H9 (cell line): ENCODE results near the gene SUMO2. TPM values are rescaled to one million over a fixed set of nuclear protein-coding genes. Genes with fewer than 3 reads are reported as not detected.

ENCODE experiments used
- DNase-seq: peaks from one replicate; pipeline ENCODE4 v3.0.0-alpha.2; 2017
- H2AFZ ChIP-seq: one replicate; pipeline ENCODE4 v1.6.1; 2013; ENCODE audit warnings: mild to moderate bottlenecking, low read length, control low read depth, moderate library complexity
- H2AK5ac ChIP-seq: 2 replicates; pipeline ENCODE4 v1.6.1; 2013; ENCODE audit warnings: low read length, control low read depth, mixed read lengths; ENCODE audit not compliant: insufficient read length
- H2BK120ac ChIP-seq: one replicate; pipeline ENCODE4 v1.6.1; 2013; ENCODE audit warnings: low read depth, mild to moderate bottlenecking, low read length, control low read depth, inconsistent platforms; ENCODE audit not compliant: poor library complexity, severe bottlenecking
- H2BK12ac ChIP-seq: 2 replicates; pipeline ENCODE4 v1.6.1; 2013; ENCODE audit warnings: low read length, control low read depth, mixed read lengths, low read depth; ENCODE audit not compliant: insufficient read length
- H2BK15ac ChIP-seq: 2 replicates; pipeline ENCODE4 v1.6.1; 2013; ENCODE audit warnings: low read depth, low read length, control low read depth
- H2BK20ac ChIP-seq: one replicate; pipeline ENCODE4 v1.6.1; 2013; ENCODE audit warnings: low read depth, mild to moderate bottlenecking, low read length, control low read depth, inconsistent platforms; ENCODE audit not compliant: poor library complexity, severe bottlenecking
- H2BK5ac ChIP-seq: 2 replicates; pipeline ENCODE4 v1.6.1; 2013; ENCODE audit warnings: low read length, control low read depth, mixed read lengths; ENCODE audit not compliant: insufficient read length
- H3K14ac ChIP-seq: 2 replicates; pipeline ENCODE4 v1.6.1; 2013; ENCODE audit warnings: low read length, control low read depth; ENCODE audit not compliant: insufficient read depth
- H3K18ac ChIP-seq: 2 replicates; pipeline ENCODE4 v1.6.1; 2013; ENCODE audit warnings: low read depth, mild to moderate bottlenecking, mixed read lengths, low read length, control low read depth; ENCODE audit not compliant: insufficient read length
- H3K23ac ChIP-seq: 2 replicates; pipeline ENCODE4 v1.6.1; 2013; ENCODE audit warnings: low read length, control low read depth, mixed read lengths, low read depth; ENCODE audit not compliant: insufficient read length
- H3K23me2 ChIP-seq: 2 replicates; pipeline ENCODE4 v1.6.1; 2013; ENCODE audit warnings: low read depth, mild to moderate bottlenecking, mixed read lengths, low read length, control low read depth; ENCODE audit not compliant: insufficient read length, poor library complexity, severe bottlenecking
- H3K27ac ChIP-seq: 2 replicates; pipeline ENCODE4 v1.5.1; 2013; ENCODE audit warnings: low read length, control low read depth, mixed read lengths, low read depth; ENCODE audit not compliant: insufficient read length
- H3K27me3 ChIP-seq: 2 replicates; pipeline ENCODE4 v1.6.1; 2013; ENCODE audit warnings: low read length, control low read depth, inconsistent platforms; ENCODE audit not compliant: insufficient read depth
- H3K4ac ChIP-seq: 2 replicates; pipeline ENCODE4 v1.6.1; 2013; ENCODE audit warnings: low read depth, mild to moderate bottlenecking, control low read depth, inconsistent platforms, low read length, moderate library complexity
- H3K4me1 ChIP-seq: 2 replicates; pipeline ENCODE4 v1.6.1; 2013; ENCODE audit warnings: low read length, control low read depth, inconsistent platforms; ENCODE audit not compliant: insufficient read depth
- H3K4me2 ChIP-seq: 2 replicates; pipeline ENCODE4 v1.6.1; 2013; ENCODE audit warnings: low read length, control low read depth, mixed read lengths; ENCODE audit not compliant: insufficient read length, insufficient read depth
- H3K56ac ChIP-seq: 2 replicates; pipeline ENCODE4 v1.6.1; 2013; ENCODE audit warnings: low read depth, mild to moderate bottlenecking, mixed read lengths, low read length, control low read depth; ENCODE audit not compliant: insufficient read length
- H3K79me1 ChIP-seq: 2 replicates; pipeline ENCODE4 v1.6.1; 2013; ENCODE audit warnings: low read depth, mild to moderate bottlenecking, moderate library complexity, low read length, control low read depth, inconsistent platforms; ENCODE audit not compliant: insufficient read depth, poor library complexity, severe bottlenecking
- H3K79me2 ChIP-seq: 2 replicates; pipeline ENCODE4 v1.6.1; 2013; ENCODE audit warnings: low read length, control low read depth, inconsistent platforms; ENCODE audit not compliant: insufficient read depth
- H3K9ac ChIP-seq: 2 replicates; pipeline ENCODE4 v1.6.1; 2013; ENCODE audit warnings: low read length, control low read depth, mixed read lengths; ENCODE audit not compliant: insufficient read length; ENCODE audit errors: extremely low read depth
- H3K9me3 ChIP-seq: one replicate; pipeline ENCODE4 v1.6.1; 2013; ENCODE audit warnings: low read depth, low read length, inconsistent platforms; ENCODE audit not compliant: control insufficient read depth
- H3T11ph ChIP-seq: one replicate; pipeline ENCODE4 v1.6.1; 2013; ENCODE audit warnings: mild to moderate bottlenecking, low read length, control low read depth, inconsistent platforms
- H4K20me1 ChIP-seq: one replicate; pipeline ENCODE4 v1.6.1; 2013; ENCODE audit not compliant: control insufficient read depth, insufficient read length, insufficient read depth
- H4K5ac ChIP-seq: 2 replicates; pipeline ENCODE4 v1.6.1; 2013; ENCODE audit warnings: low read depth, mild to moderate bottlenecking, mixed read lengths, low read length, control low read depth; ENCODE audit not compliant: insufficient read length
- H4K8ac ChIP-seq: replicated peaks from 2 replicates; pipeline ENCODE4 v1.6.1; 2013; ENCODE audit warnings: low read length, control low read depth, mixed read lengths, low read depth; ENCODE audit not compliant: insufficient read length
- H4K91ac ChIP-seq: 2 replicates; pipeline ENCODE4 v1.6.1; 2013; ENCODE audit warnings: low read depth, mild to moderate bottlenecking, moderate library complexity, mixed read lengths, low read length, control low read depth; ENCODE audit not compliant: insufficient read length
- H3K27ac Mint-ChIP-seq, 3 experiments: 2 replicates in 2 of 3; 3 replicates in 1 of 3; pipeline ENCODE4 v1.8.0; 2020 to 2021; ENCODE audit warnings: mixed read lengths in 3 of 3, mild to moderate bottlenecking in 1 of 3, moderate library complexity in 1 of 3
- H3K27me3 Mint-ChIP-seq: 2 replicates; pipeline ENCODE4 v1.8.0; 2021; ENCODE audit warnings: low read depth, mild to moderate bottlenecking, moderate library complexity, mixed read lengths
- H3K36me3 Mint-ChIP-seq, 3 experiments: 2 replicates in 2 of 3; 3 replicates in 1 of 3; pipeline ENCODE4 v1.8.0; 2020 to 2021; ENCODE audit warnings: low read depth in 3 of 3, mixed read lengths in 3 of 3; ENCODE audit not compliant: insufficient read depth in 1 of 3
- H3K4me1 Mint-ChIP-seq, 2 experiments: 2 replicates each; pipeline ENCODE4 v1.8.0; 2020; ENCODE audit warnings: mixed read lengths in 2 of 2
- H3K4me3 Mint-ChIP-seq, 2 experiments: 2 replicates in 1 of 2; 3 replicates in 1 of 2; pipeline ENCODE4 v1.8.0; 2020 to 2021; ENCODE audit warnings: mild to moderate bottlenecking in 2 of 2, mixed read lengths in 2 of 2, moderate library complexity in 1 of 2
- H3K9me3 Mint-ChIP-seq, 2 experiments: 2 replicates in 1 of 2; 3 replicates in 1 of 2; pipeline ENCODE4 v1.8.0; 2020; ENCODE audit warnings: mild to moderate bottlenecking in 2 of 2, mixed read lengths in 2 of 2, moderate library complexity in 1 of 2
- CTCF ChIP-seq: fragments of 200-600 bp; sonication (generic); conservative IDR thresholded peaks from 3 replicates; pipeline ENCODE4 v1.8.0; 2021; ENCODE audit warnings: antibody characterized with exemption, mild to moderate bottlenecking
- WGBS: extraction: QIAGEN DNeasy Blood & Tissue Kit; methylation state at CpG from one replicate; pipeline ENCODE4 v1.1.7; 2013; ENCODE audit warnings: missing lambda C conversion rate, low lambda C conversion rate, mixed read lengths; ENCODE audit not compliant: insufficient read length; ENCODE audit errors: extremely low coverage; 5-methylcytosine and 5-hydroxymethylcytosine counted together
- total RNA-seq: library from RNA; stranded (reverse); gene quantifications from 2 replicates; pipeline ENCODE4 v1.2.1, GENCODE V29; 2021

The SUMO2 gene
- total RNA-seq, 1 experiment from 2014 or later = 813 TPM

- H3K27me3 Mint-ChIP-seq = peaks cover 2% of the 10 kb centered on the region; the same call in 1 of the 2 replicates
- H2AFZ ChIP-seq = no peak within 1 kb of the TSS
These were observed 28.3 kb downstream of the SUMO2 start, which contains the start of gene JPT1 for GRCh38 chr17:75154195-75155106. Gene JPT1, minus strand, starts transcription at chr17:75154512. Its CDS starts 115 bp downstream, at chr17:75154397.

More at GRCh38 chr17:75154195-75155106, 28.3 kb downstream of the SUMO2 start, which contains the start of gene JPT1:
- H2BK15ac ChIP-seq = no peak within 1 kb of the TSS
- H3T11ph ChIP-seq = no peak within 1 kb of the TSS
- no peaks in the 10 kb centered on the region for H4K20me1 ChIP-seq
- H3K4me3 Mint-ChIP-seq = peak within 1 kb of the TSS; percentile 94 to 99
- H3K18ac ChIP-seq = peak within 1 kb of the TSS; percentile 39
- peak; percentile 100 for DNase-seq
- TF ChIP-seq CTCF = no peak
- H3K23me2 ChIP-seq = peaks cover 8% of the 10 kb centered on the region
- no peak within 1 kb of the TSS for H3K4ac ChIP-seq
- WGBS = no CpG with 5 or more reads among the region's 67 CpGs
- peaks cover 27 to 45% of the 10 kb centered on the region in 2 experiments for H3K4me1 Mint-ChIP-seq
- peak within 1 kb of the TSS; percentile 90 for H3K9ac ChIP-seq
- no peak within 1 kb of the TSS for H2AK5ac ChIP-seq
- H2BK120ac ChIP-seq = no peak within 1 kb of the TSS
- no peaks in the 10 kb centered on the region for H3K4me1 ChIP-seq
- no peak within 1 kb of the TSS for H3K27ac ChIP-seq
- no peak within 1 kb of the TSS for H4K5ac ChIP-seq
- no peak within 1 kb of the TSS for H3K23ac ChIP-seq
- H3K14ac ChIP-seq = peak within 1 kb of the TSS; percentile 67
- H2BK5ac ChIP-seq = no peak within 1 kb of the TSS
- H3K27ac Mint-ChIP-seq = peak within 1 kb of the TSS; percentile 89 to 96 (median 94)
- H3K27me3 ChIP-seq = no peaks in the 10 kb centered on the region
- H3K36me3 Mint-ChIP-seq = peaks cover 15 to 32% (median 16%) of the 10 kb centered on the region in 3 experiments
- peaks cover 36% of the 10 kb centered on the region for H3K79me2 ChIP-seq
- no peak within 1 kb of the TSS for H2BK20ac ChIP-seq
- no peaks in the 10 kb centered on the region for H3K79me1 ChIP-seq
- H3K4me2 ChIP-seq = peak within 1 kb of the TSS; percentile 95
- H3K9me3 ChIP-seq = no peaks in the 10 kb centered on the region
- H3K9me3 Mint-ChIP-seq = peaks cover 0 to 8% of the 10 kb centered on the region in 2 experiments; a peak in 2 of 5 replicates
- H4K8ac ChIP-seq = no peak within 1 kb of the TSS
- no peak within 1 kb of the TSS for H2BK12ac ChIP-seq
- no peak within 1 kb of the TSS for H3K56ac ChIP-seq
- no peak within 1 kb of the TSS for H4K91ac ChIP-seq
